PC-9 (cell line): ENCODE results near the gene CRTAC1. TPM values are rescaled to one million over a fixed set of nuclear protein-coding genes. Genes with fewer than 3 reads are reported as not detected.

Source experiments
- BruUV-seq: library from RNA; stranded (reverse); fragments of 400-500 nt; replicated peaks from 2 replicates; lab custom pipeline; 2021; lab: Mats Ljungman, UMichigan
- CTCF ChIA-PET: fragments of 300-600 bp; sonication (Branson Sonifier 250); formaldehyde crosslinking; loops from one replicate; lab custom pipeline; 2022; ENCODE audit warnings: antibody characterized with exemption; lab: Charles Lee
- POLR2A ChIA-PET: fragments of 300-600 bp; sonication (Branson Sonifier 250); formaldehyde crosslinking; loops from one replicate; lab custom pipeline; 2022; ENCODE audit warnings: antibody characterized with exemption; ENCODE audit not compliant: unreplicated experiment; lab: Charles Lee
- DNase-seq, 2 experiments: peaks; one replicate each; pipeline versions ENCODE4 v3.0.0 to v3.0.0-alpha.2; 2015 to 2022; ENCODE audit warnings: mixed read lengths in 1 of 2
- H2AFZ ChIP-seq: fragments of 200-600 bp; sonication (generic); 2 replicates; pipeline ENCODE4 v1.8.1; 2017; ENCODE audit warnings: antibody characterized with exemption
- H3F3A ChIP-seq: fragments of 200-600 bp; sonication (generic); 2 replicates; pipeline ENCODE4 v1.8.1; 2017; ENCODE audit warnings: antibody characterized with exemption, mild to moderate bottlenecking, low read depth; ENCODE audit not compliant: insufficient read depth
- H3K27ac ChIP-seq: fragments of 200-600 bp; sonication (generic); 2 replicates; pipeline ENCODE4 v1.6.1; 2016; ENCODE audit warnings: mixed run types
- H3K27me3 ChIP-seq: fragments of 200-600 bp; sonication (generic); 2 replicates; pipeline ENCODE4 v1.6.1; 2016; ENCODE audit warnings: low read depth, mixed run types; ENCODE audit not compliant: insufficient read depth
- H3K36me3 ChIP-seq: fragments of 200-600 bp; sonication (generic); 2 replicates; pipeline ENCODE4 v1.6.1; 2016; ENCODE audit warnings: low read depth, mixed run types
- H3K4me1 ChIP-seq: fragments of 200-600 bp; sonication (generic); replicated peaks from 2 replicates; pipeline ENCODE4 v1.6.1; 2016; ENCODE audit warnings: mixed run types; ENCODE audit not compliant: insufficient read depth
- H3K4me2 ChIP-seq: fragments of 200-600 bp; sonication (generic); 2 replicates; pipeline ENCODE4 v1.6.1; 2017; ENCODE audit warnings: mixed run types
- H3K4me3 ChIP-seq: fragments of 200-600 bp; sonication (generic); 2 replicates; pipeline ENCODE4 v1.6.1; 2016; ENCODE audit warnings: mixed run types
- H3K79me2 ChIP-seq: fragments of 200-600 bp; sonication (generic); 2 replicates; pipeline ENCODE4 v1.6.1; 2017; ENCODE audit warnings: low read depth, mixed run types
- H3K9me2 ChIP-seq: fragments of 200-600 bp; sonication (generic); 2 replicates; pipeline ENCODE4 v1.8.1; 2017; ENCODE audit warnings: mild to moderate bottlenecking; ENCODE audit not compliant: insufficient read depth
- H3K9me3 ChIP-seq: fragments of 200-600 bp; sonication (generic); 2 replicates; pipeline ENCODE4 v1.8.1; 2016; ENCODE audit warnings: low read depth; ENCODE audit not compliant: insufficient read depth
- H4K20me1 ChIP-seq: fragments of 200-600 bp; sonication (generic); 2 replicates; pipeline ENCODE4 v1.8.1; 2017; ENCODE audit not compliant: insufficient read depth
- CTCF ChIP-seq: fragments of 200-600 bp; sonication (generic); conservative IDR thresholded peaks from 2 replicates; pipeline ENCODE4 v1.6.1; 2017; ENCODE audit warnings: mixed run types, antibody characterized with exemption, mild to moderate bottlenecking, moderate library complexity
- EZH2 ChIP-seq: fragments of 200-600 bp; sonication (generic); IDR thresholded peaks from 2 replicates; pipeline ENCODE4 v1.8.0; 2017; ENCODE audit warnings: antibody characterized with exemption, low read depth
- intact Hi-C: fragments of 100-400 bp; cut with micrococcal nuclease; formaldehyde crosslinking; loops from one replicate; pipeline ENCODE4 v1.10.0; 2022; ENCODE audit not compliant: unreplicated experiment
- total RNA-seq: library from RNA; stranded (reverse); gene quantifications from 2 replicates; pipeline ENCODE4 v1.2.3, GENCODE V29; 2021

CRTAC1 gene
- total RNA-seq, 1 experiment from 2014 or later: not detected

- ChIA-PET POLR2A (no interaction called here), CTCF (no interaction called here)
- Histone ChIP-seq H3K36me3 (no peaks in the 10 kb centered on the region), H2AFZ (no peak overlapping the region), H3K4me1 (no peaks in the 10 kb centered on the region), H3K4me2 (no peak overlapping the region), H3F3A (no peaks in the 10 kb centered on the region), H3K9me2 (no peaks in the 10 kb centered on the region), H3K4me3 (no peak overlapping the region), H3K79me2 (no peaks in the 10 kb centered on the region), H3K27ac (no peak overlapping the region), H4K20me1 (no peaks in the 10 kb centered on the region), H3K9me3 (no peaks in the 10 kb centered on the region), H3K27me3 (peaks cover 19% of the 10 kb centered on the region)
- no peak for DNase-seq
- intact Hi-C loops: no loop called here
- TF ChIP-seq EZH2: no peak
- TF ChIP-seq CTCF: no peak
- BruUV-seq: no TSS peak
These were observed 30.1 kb downstream of the CRTAC1 start for GRCh38 chr10:98000346-98000745.

GRCh38 chr10:97999923-98000248 is 30.5 kb downstream of the CRTAC1 start:
- no peak for DNase-seq
- Histone ChIP-seq H3K27me3 (peaks cover 19% of the 10 kb centered on the region), H3F3A (no peaks in the 10 kb centered on the region), H3K4me1 (no peaks in the 10 kb centered on the region), H4K20me1 (no peaks in the 10 kb centered on the region), H2AFZ (no peak overlapping the region), H3K4me2 (no peak overlapping the region), H3K79me2 (no peaks in the 10 kb centered on the region), H3K4me3 (no peak overlapping the region), H3K9me2 (no peaks in the 10 kb centered on the region), H3K36me3 (no peaks in the 10 kb centered on the region), H3K27ac (no peak overlapping the region), H3K9me3 (no peaks in the 10 kb centered on the region)
- no TSS peak for BruUV-seq
- POLR2A ChIA-PET: no interaction called here
- intact Hi-C loops: no loop called here
- TF ChIP-seq CTCF: no peak
- no peak for TF ChIP-seq EZH2
- CTCF ChIA-PET: no interaction called here

- no TSS peak for BruUV-seq
- DNase-seq: no peak
- Histone ChIP-seq H3F3A (no peaks in the 10 kb centered on the region), H3K27me3 (peaks cover 19% of the 10 kb centered on the region), H3K4me1 (no peaks in the 10 kb centered on the region), H3K27ac (no peak overlapping the region), H3K79me2 (no peaks in the 10 kb centered on the region), H3K9me3 (no peaks in the 10 kb centered on the region), H4K20me1 (no peaks in the 10 kb centered on the region), H3K36me3 (no peaks in the 10 kb centered on the region), H3K4me3 (no peak overlapping the region), H2AFZ (no peak overlapping the region), H3K9me2 (no peaks in the 10 kb centered on the region), H3K4me2 (no peak overlapping the region)
- POLR2A ChIA-PET: no interaction called here
- TF ChIP-seq EZH2 (no peak), CTCF (no peak)
- intact Hi-C loops: no loop called here
- CTCF ChIA-PET: no interaction called here
These were observed 31.1 kb downstream of the CRTAC1 start for GRCh38 chr10:97999066-97999922.
